ENCODE results near the gene PSRC1.
A peak's percentile ranks its signal among the peaks of the same experiment; 100 is the strongest.

PSRC1 gene

GRCh38 chr1:109247401-109248365 lies 35.3 kb downstream of the PSRC1 start:
- H3K4me3 ChIP-seq (ENCODE audit: control insufficient read depth, low read depth, low read length) = no peak overlapping the region
- TF ChIP-seq CTCF (conservative IDR thresholded peaks at IDR 0.05; ENCODE audit: control insufficient read depth, insufficient read depth, low read depth, low read length) = no peak
- DNase-seq (ENCODE audit: low read depth) = no peak

GRCh38 chr1:109246141-109246551 lies 36.8 kb downstream of the PSRC1 start:
- DNase-seq (ENCODE audit: low read depth) = no peak
- TF ChIP-seq CTCF (conservative IDR thresholded peaks at IDR 0.05; ENCODE audit: control insufficient read depth, insufficient read depth, low read depth, low read length) = no peak
- no peak overlapping the region for H3K4me3 ChIP-seq (ENCODE audit: control insufficient read depth, low read depth, low read length)

- TF ChIP-seq CTCF (conservative IDR thresholded peaks at IDR 0.05; ENCODE audit: control insufficient read depth, insufficient read depth, low read depth, low read length) = no peak
- no peak overlapping the region for H3K4me3 ChIP-seq (ENCODE audit: control insufficient read depth, low read depth, low read length)
- DNase-seq (ENCODE audit: low read depth) = no peak
Measured at GRCh38 chr1:109243860-109244552, 38.9 kb downstream of the PSRC1 start.

GRCh38 chr1:109243221-109243620 lies 39.7 kb downstream of the PSRC1 start:
- no peak for DNase-seq (ENCODE audit: low read depth)
- no peak for TF ChIP-seq CTCF (conservative IDR thresholded peaks at IDR 0.05; ENCODE audit: control insufficient read depth, insufficient read depth, low read depth, low read length)
- no peak overlapping the region for H3K4me3 ChIP-seq (ENCODE audit: control insufficient read depth, low read depth, low read length)

GRCh38 chr1:109242387-109242786 lies 40.6 kb downstream of the PSRC1 start:
- DNase-seq (ENCODE audit: low read depth) = peak; percentile 12
- no peak for TF ChIP-seq CTCF (conservative IDR thresholded peaks at IDR 0.05; ENCODE audit: control insufficient read depth, insufficient read depth, low read depth, low read length)
- no peak overlapping the region for H3K4me3 ChIP-seq (ENCODE audit: control insufficient read depth, low read depth, low read length)

- TF ChIP-seq CTCF (conservative IDR thresholded peaks at IDR 0.05; ENCODE audit: control insufficient read depth, insufficient read depth, low read depth, low read length) = no peak
- no peak overlapping the region for H3K4me3 ChIP-seq (ENCODE audit: control insufficient read depth, low read depth, low read length)
- no peak for DNase-seq (ENCODE audit: low read depth)
Measured at GRCh38 chr1:109241841-109242345, 41.1 kb downstream of the PSRC1 start.

Measured in fibroblast of mammary gland (primary cell).